K562 (cell line): ENCODE results near the gene AGL. TPM values are rescaled to one million over a fixed set of nuclear protein-coding genes. Genes with fewer than 3 reads are reported as not detected.

Source experiments
- ATAC-seq: fragments of 200-7000 bp; cut with Tn5 transposase; 3 replicates; pipeline ENCODE4 v1.9.1; 2020; ENCODE audit warnings: moderate library complexity
- BruUV-seq: library from RNA; stranded (reverse); fragments of 400-500 nt; replicated peaks from 2 replicates; lab custom pipeline; 2021; lab: Mats Ljungman, UMichigan
- CTCF ChIA-PET: fragments of 300-600 bp; formaldehyde crosslinking; extraction: SDS; loops from one replicate; lab custom pipeline; 2021; ENCODE audit warnings: low intra/inter-chr PET ratio; lab: Yijun Ruan, JAX
- POLR2A ChIA-PET: fragments of 300-600, 350-650 bp; sonication (Branson Sonifier 250); formaldehyde crosslinking; extraction: SDS; loops from one replicate; lab custom pipeline; 2021; ENCODE audit warnings: antibody characterized with exemption, inconsistent platforms; lab: Yijun Ruan, JAX
- DNase-seq, 4 experiments: peaks; one replicate each; pipeline versions ENCODE4 v3.0.0 to v3.0.0-alpha.2; 2011 to 2018; ENCODE audit warnings: low spot score in 3 of 4, mixed read lengths in 3 of 4; ENCODE audit errors: extremely low read depth in 1 of 4
- FAIRE-seq: peaks from 2 replicates; lab custom pipeline; 2011; peaks lifted over from hg19 to GRCh38; lab: Jason Lieb, UNC
- H2AFZ ChIP-seq: 2 replicates; pipeline ENCODE4 v1.6.0; 2011; ENCODE audit warnings: low read depth, low read length, control low read depth, inconsistent platforms
- H3K27ac ChIP-seq: fragments of 200-600 bp; 3 replicates; pipeline ENCODE4 v1.8.0; 2011; ENCODE audit warnings: low read depth, mild to moderate bottlenecking, control low read depth, inconsistent platforms, low read length, moderate library complexity, mixed read lengths; ENCODE audit errors: extremely low read depth
- H3K27me3 ChIP-seq, 2 experiments: fragments of 300-600 bp in 1 of 2; 2 replicates in 1 of 2; 3 replicates in 1 of 2; pipeline versions ENCODE4 v1.6.0 to v1.8.0; 2011; ENCODE audit warnings: inconsistent platforms in 2 of 2, low read length in 2 of 2, mild to moderate bottlenecking in 1 of 2, mixed read lengths in 1 of 2, moderate library complexity in 1 of 2; ENCODE audit not compliant: control insufficient read depth in 2 of 2, insufficient read depth in 2 of 2
- H3K36me3 ChIP-seq: fragments of 300-600 bp; 3 replicates; pipeline ENCODE4 v1.8.0; 2011; ENCODE audit warnings: mild to moderate bottlenecking, low read length, inconsistent platforms; ENCODE audit not compliant: control insufficient read depth, insufficient read depth
- H3K4me1 ChIP-seq, 2 experiments: fragments of 200-600 bp in 1 of 2; replicated peaks in 1 of 2; 2 replicates in 1 of 2; 3 replicates in 1 of 2; pipeline versions ENCODE4 v1.5.1 to v1.8.0; 2011; ENCODE audit warnings: inconsistent platforms in 2 of 2, low read length in 2 of 2, mild to moderate bottlenecking in 1 of 2, mixed read lengths in 1 of 2, moderate library complexity in 1 of 2; ENCODE audit not compliant: control insufficient read depth in 2 of 2, insufficient read depth in 2 of 2
- H3K4me2 ChIP-seq: 2 replicates; pipeline ENCODE4 v1.6.1; 2011; ENCODE audit warnings: low read length, control low read depth, inconsistent platforms, mixed read lengths; ENCODE audit not compliant: insufficient read depth
- H3K4me3 ChIP-seq: fragments of 200-600 bp; sonication (generic), shearing (Covaris generic); 2 replicates; pipeline ENCODE4 v1.5.1; 2016; ENCODE audit warnings: control low read depth, inconsistent platforms
- H3K79me2 ChIP-seq: fragments of 200-600 bp; 3 replicates; pipeline ENCODE4 v1.8.0; 2011; ENCODE audit warnings: low read length, inconsistent platforms; ENCODE audit not compliant: control insufficient read depth, insufficient read depth
- H3K9ac ChIP-seq, 2 experiments: 2 replicates each; pipeline versions ENCODE4 v1.6.0 to v1.6.1; 2011; ENCODE audit warnings: low read depth in 2 of 2, low read length in 2 of 2, control low read depth in 1 of 2, inconsistent platforms in 1 of 2, mild to moderate bottlenecking in 1 of 2, mixed read lengths in 1 of 2; ENCODE audit not compliant: insufficient read depth in 1 of 2
- H3K9me1 ChIP-seq: one replicate; pipeline ENCODE4 v1.6.0; 2011; ENCODE audit warnings: inconsistent platforms, mild to moderate bottlenecking, low read length, moderate library complexity; ENCODE audit not compliant: control insufficient read depth, insufficient read depth
- H3K9me3 ChIP-seq: replicated peaks from 2 replicates; pipeline ENCODE4 v1.5.1; 2011; ENCODE audit warnings: low read depth, low read length, inconsistent platforms; ENCODE audit not compliant: control insufficient read depth, insufficient read depth
- H4K20me1 ChIP-seq: replicated peaks from 2 replicates; pipeline ENCODE4 v1.6.1; 2011; ENCODE audit warnings: low read length, inconsistent platforms, mixed read lengths; ENCODE audit not compliant: control insufficient read depth, insufficient read depth
- DMBX1 ChIP-seq: fragments of 250-450 bp; sonication (Bioruptor Pico); IDR thresholded peaks from 2 replicates; pipeline ENCODE4 v1.8.0; 2022; ENCODE audit warnings: inconsistent platforms, mild to moderate bottlenecking, moderate library complexity, borderline replicate concordance
- NFRKB ChIP-seq: fragments of 450-650 bp; IDR thresholded peaks from 2 replicates; pipeline ENCODE4 v1.6.1; 2016; ENCODE audit warnings: low read depth
- PCBP2 ChIP-seq: fragments of 200-400 bp; formaldehyde crosslinking; IDR thresholded peaks from 2 replicates; pipeline ENCODE4 v1.6.1; 2018; ENCODE audit warnings: low read length, low read depth, mild to moderate bottlenecking, moderate library complexity; ENCODE audit not compliant: poor library complexity, severe bottlenecking
- TAL1 ChIP-seq: fragments of 450-650 bp; IDR thresholded peaks from 2 replicates; pipeline ENCODE4 v1.6.1; 2016; ENCODE audit warnings: mild to moderate bottlenecking
- ZNF445 ChIP-seq: fragments of 250-450 bp; sonication (Bioruptor Pico); IDR thresholded peaks from 2 replicates; pipeline ENCODE4 v1.4.0; 2020; ENCODE audit warnings: low read depth, mild to moderate bottlenecking, moderate library complexity
- ZNF79 ChIP-seq: fragments of 250-450 bp; sonication (Bioruptor Pico); IDR thresholded peaks from 2 replicates; pipeline ENCODE4 v1.4.0; 2020; ENCODE audit warnings: low read depth, mild to moderate bottlenecking, moderate library complexity
- WGBS: fragments of 100-300 bp; shearing (Covaris generic); methylation state at CpG from one replicate; pipeline ENCODE4 v1.1.6; 2016; ENCODE audit warnings: low coverage, mixed read lengths; ENCODE audit not compliant: insufficient coverage; ENCODE audit errors: missing lambda C conversion rate; 5-methylcytosine and 5-hydroxymethylcytosine counted together
- in situ Hi-C: fragments of 300-500 bp; cut with MboI; formaldehyde crosslinking; loops from 4 replicates; pipeline ENCODE4 v1.15.0; 2018; ENCODE audit warnings: inconsistent platforms, mixed read lengths
- intact Hi-C: fragments of 100-400 bp; cut with micrococcal nuclease; formaldehyde crosslinking; loops from 2 replicates; pipeline ENCODE4 v1.14.2; 2022
- polyA plus RNA-seq, 8 experiments: library from polyadenylated mRNA; depleted of rRNA in 4 of 8; stranded (reverse) in 5 of 8; unstranded in 3 of 8; fragments of >200 nt; fragmentation: Nextera tagmentation in 2 of 8; fragmentation: Illumina TruSeq in 1 of 8; extraction: Ambion mirVana in 2 of 8; extraction: Trizol in 1 of 8; gene quantifications; 2 replicates each; pipeline versions ENCODE4 v1.2.1 to v1.2.3, GENCODE V29; 2011 to 2014; ENCODE audit warnings: inconsistent platforms in 1 of 8, missing spikeins in 1 of 8
- total RNA-seq, 7 experiments: library from RNA; depleted of rRNA in 6 of 7; stranded (reverse); fragments of >200 nt in 6 of 7; fragmentation: Illumina TruSeq in 2 of 7; extraction: Trizol in 2 of 7; gene quantifications; 2 replicates each; pipeline versions ENCODE4 v1.2.1 to v1.2.3, GENCODE V29; 2011 to 2021; ENCODE audit warnings: low replicate concordance in 1 of 7
- TF ChIP-seq, protein P1 (sequence below): fragments of 200-600 bp; sonication (generic); IDR thresholded peaks from one replicate; pipeline ENCODE4 v1.6.1; 2012; ENCODE audit warnings: mild to moderate bottlenecking, low read depth, low read length, inconsistent platforms

Gene AGL
- total and polyA plus RNA-seq, 9 of the 15 experiments (the other 6 are each of a cell fraction or from before 2014, with no cell fraction given) = 6.3 to 20.4 (median 12.4) TPM

DNA sequence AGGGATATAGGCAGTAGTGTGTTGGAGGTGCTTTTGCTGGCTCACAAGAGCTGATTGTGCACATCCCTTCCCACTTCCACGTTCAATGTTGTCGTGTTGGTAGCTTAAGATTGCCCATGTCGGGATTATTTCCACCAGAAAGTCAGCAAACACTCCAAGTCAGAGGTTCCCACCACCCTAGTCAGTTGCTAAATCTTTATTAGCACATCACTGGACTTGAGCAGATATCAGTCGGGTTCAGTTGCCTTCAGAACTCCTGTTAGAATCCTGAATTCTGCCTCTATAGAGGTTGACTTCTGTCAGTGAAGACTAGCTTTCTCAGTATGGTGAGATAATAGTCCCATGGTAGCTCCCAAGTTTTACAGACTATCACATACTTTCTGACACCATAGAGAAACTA lies 10.5 kb downstream of the AGL start:
- Histone ChIP-seq H3K4me1 (no peaks in the 10 kb centered on the region), H3K27ac (no peak overlapping the region), H3K27me3 (no peaks in the 10 kb centered on the region), H3K9me1 (no peaks in the 10 kb centered on the region), H4K20me1 (no peaks in the 10 kb centered on the region), H3K79me2 (no peaks in the 10 kb centered on the region)
- no peak for ATAC-seq
- TF ChIP-seq DMBX1 (CRISPR knock-in tag) (no peak), PCBP2 (no peak), NFRKB (no peak), TAL1 (no peak), ZNF445 (no peak), ZNF79 (CRISPR knock-in tag) (no peak)
- TF ChIP-seq, protein P1, sequence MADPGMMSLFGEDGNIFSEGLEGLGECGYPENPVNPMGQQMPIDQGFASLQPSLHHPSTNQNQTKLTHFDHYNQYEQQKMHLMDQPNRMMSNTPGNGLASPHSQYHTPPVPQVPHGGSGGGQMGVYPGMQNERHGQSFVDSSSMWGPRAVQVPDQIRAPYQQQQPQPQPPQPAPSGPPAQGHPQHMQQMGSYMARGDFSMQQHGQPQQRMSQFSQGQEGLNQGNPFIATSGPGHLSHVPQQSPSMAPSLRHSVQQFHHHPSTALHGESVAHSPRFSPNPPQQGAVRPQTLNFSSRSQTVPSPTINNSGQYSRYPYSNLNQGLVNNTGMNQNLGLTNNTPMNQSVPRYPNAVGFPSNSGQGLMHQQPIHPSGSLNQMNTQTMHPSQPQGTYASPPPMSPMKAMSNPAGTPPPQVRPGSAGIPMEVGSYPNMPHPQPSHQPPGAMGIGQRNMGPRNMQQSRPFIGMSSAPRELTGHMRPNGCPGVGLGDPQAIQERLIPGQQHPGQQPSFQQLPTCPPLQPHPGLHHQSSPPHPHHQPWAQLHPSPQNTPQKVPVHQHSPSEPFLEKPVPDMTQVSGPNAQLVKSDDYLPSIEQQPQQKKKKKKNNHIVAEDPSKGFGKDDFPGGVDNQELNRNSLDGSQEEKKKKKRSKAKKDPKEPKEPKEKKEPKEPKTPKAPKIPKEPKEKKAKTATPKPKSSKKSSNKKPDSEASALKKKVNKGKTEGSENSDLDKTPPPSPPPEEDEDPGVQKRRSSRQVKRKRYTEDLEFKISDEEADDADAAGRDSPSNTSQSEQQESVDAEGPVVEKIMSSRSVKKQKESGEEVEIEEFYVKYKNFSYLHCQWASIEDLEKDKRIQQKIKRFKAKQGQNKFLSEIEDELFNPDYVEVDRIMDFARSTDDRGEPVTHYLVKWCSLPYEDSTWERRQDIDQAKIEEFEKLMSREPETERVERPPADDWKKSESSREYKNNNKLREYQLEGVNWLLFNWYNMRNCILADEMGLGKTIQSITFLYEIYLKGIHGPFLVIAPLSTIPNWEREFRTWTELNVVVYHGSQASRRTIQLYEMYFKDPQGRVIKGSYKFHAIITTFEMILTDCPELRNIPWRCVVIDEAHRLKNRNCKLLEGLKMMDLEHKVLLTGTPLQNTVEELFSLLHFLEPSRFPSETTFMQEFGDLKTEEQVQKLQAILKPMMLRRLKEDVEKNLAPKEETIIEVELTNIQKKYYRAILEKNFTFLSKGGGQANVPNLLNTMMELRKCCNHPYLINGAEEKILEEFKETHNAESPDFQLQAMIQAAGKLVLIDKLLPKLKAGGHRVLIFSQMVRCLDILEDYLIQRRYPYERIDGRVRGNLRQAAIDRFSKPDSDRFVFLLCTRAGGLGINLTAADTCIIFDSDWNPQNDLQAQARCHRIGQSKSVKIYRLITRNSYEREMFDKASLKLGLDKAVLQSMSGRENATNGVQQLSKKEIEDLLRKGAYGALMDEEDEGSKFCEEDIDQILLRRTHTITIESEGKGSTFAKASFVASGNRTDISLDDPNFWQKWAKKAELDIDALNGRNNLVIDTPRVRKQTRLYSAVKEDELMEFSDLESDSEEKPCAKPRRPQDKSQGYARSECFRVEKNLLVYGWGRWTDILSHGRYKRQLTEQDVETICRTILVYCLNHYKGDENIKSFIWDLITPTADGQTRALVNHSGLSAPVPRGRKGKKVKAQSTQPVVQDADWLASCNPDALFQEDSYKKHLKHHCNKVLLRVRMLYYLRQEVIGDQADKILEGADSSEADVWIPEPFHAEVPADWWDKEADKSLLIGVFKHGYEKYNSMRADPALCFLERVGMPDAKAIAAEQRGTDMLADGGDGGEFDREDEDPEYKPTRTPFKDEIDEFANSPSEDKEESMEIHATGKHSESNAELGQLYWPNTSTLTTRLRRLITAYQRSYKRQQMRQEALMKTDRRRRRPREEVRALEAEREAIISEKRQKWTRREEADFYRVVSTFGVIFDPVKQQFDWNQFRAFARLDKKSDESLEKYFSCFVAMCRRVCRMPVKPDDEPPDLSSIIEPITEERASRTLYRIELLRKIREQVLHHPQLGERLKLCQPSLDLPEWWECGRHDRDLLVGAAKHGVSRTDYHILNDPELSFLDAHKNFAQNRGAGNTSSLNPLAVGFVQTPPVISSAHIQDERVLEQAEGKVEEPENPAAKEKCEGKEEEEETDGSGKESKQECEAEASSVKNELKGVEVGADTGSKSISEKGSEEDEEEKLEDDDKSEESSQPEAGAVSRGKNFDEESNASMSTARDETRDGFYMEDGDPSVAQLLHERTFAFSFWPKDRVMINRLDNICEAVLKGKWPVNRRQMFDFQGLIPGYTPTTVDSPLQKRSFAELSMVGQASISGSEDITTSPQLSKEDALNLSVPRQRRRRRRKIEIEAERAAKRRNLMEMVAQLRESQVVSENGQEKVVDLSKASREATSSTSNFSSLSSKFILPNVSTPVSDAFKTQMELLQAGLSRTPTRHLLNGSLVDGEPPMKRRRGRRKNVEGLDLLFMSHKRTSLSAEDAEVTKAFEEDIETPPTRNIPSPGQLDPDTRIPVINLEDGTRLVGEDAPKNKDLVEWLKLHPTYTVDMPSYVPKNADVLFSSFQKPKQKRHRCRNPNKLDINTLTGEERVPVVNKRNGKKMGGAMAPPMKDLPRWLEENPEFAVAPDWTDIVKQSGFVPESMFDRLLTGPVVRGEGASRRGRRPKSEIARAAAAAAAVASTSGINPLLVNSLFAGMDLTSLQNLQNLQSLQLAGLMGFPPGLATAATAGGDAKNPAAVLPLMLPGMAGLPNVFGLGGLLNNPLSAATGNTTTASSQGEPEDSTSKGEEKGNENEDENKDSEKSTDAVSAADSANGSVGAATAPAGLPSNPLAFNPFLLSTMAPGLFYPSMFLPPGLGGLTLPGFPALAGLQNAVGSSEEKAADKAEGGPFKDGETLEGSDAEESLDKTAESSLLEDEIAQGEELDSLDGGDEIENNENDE = no peak
- TF ChIP-seq, all 486 proteins: peak for 0
- Histone ChIP-seq H3K36me3 (peaks cover 35% of the 10 kb centered on the region), H3K4me3 (no peak overlapping the region), H3K4me2 (no peak overlapping the region), H3K9ac (no peak overlapping the region), H3K9me3 (no peaks in the 10 kb centered on the region), H2AFZ (no peak overlapping the region)
- FAIRE-seq (no peak), DNase-seq (no peak)
- in situ Hi-C loops (no loop called here), intact Hi-C loops (no loop called here)
- CTCF ChIA-PET = no interaction called here
- POLR2A ChIA-PET = no interaction called here
- no TSS peak for BruUV-seq
- 87% methylated on average over 4 of the region's 4 CpGs for WGBS
